HG02943 (cell line): Measurements from ENCODE around the gene MAGEA2.
"Not testable (repeated sequence)": the region's sequence is repeated elsewhere in the genome, so short reads cannot be mapped to it uniquely, and the experiment has no call there.

ENCODE experiments used
- ATAC-seq: cut with Tn5 transposase; IDR thresholded peaks from one replicate; pipeline ENCODE4 v1.9.1; 2021; ENCODE audit warnings: mild to moderate bottlenecking, low read depth, moderate library complexity; ENCODE audit not compliant: unreplicated experiment

Gene MAGEA2

GRCh38 chrX:152709173-152709572, 44.5 kb downstream of the MAGEA2 start, which contains the start of gene CSAG2:
Gene CSAG2, minus strand, starts transcription at chrX:152709273. Its CDS starts 161 bp downstream, at chrX:152709112.
- ATAC-seq, result not testable (repeated sequence)

- not testable (repeated sequence) for ATAC-seq
Observed at GRCh38 chrX:152706500-152706899, 47.1 kb downstream of the MAGEA2 start.

- ATAC-seq, result not testable (repeated sequence)
Observed at GRCh38 chrX:152700390-152700789, 53.3 kb downstream of the MAGEA2 start.
